Liver (tissue), 9 donors: ENCODE data around the gene ATP5IF1. TPM values are rescaled to one million over a fixed set of nuclear protein-coding genes. Genes with fewer than 3 reads are reported as not detected.

Source experiments
- DNase-seq: peaks from one replicate; pipeline ENCODE4 v3.0.0-alpha.2; 2017; ENCODE audit warnings: low spot score
- H3K27ac ChIP-seq, 2 donors: one replicate each; pipeline ENCODE4 v1.7.0; 2013; ENCODE audit warnings: inconsistent platforms in 2 of 2, low read length in 2 of 2, control low read depth in 1 of 2, low read depth in 1 of 2, mild to moderate bottlenecking in 1 of 2
- H3K27me3 ChIP-seq, 4 donors: one replicate each; pipeline versions ENCODE4 v1.6.1 to v1.7.0; 2013; ENCODE audit warnings: low read length in 3 of 4, inconsistent platforms in 1 of 4, mild to moderate bottlenecking in 1 of 4, moderate library complexity in 1 of 4; ENCODE audit not compliant: control insufficient read depth in 4 of 4, insufficient read depth in 4 of 4
- H3K36me3 ChIP-seq, 4 donors: one replicate each; pipeline versions ENCODE4 v1.6.1 to v1.7.0; 2013; ENCODE audit warnings: low read length in 3 of 4, mild to moderate bottlenecking in 3 of 4, low read depth in 1 of 4, moderate library complexity in 1 of 4; ENCODE audit not compliant: control insufficient read depth in 4 of 4, insufficient read depth in 3 of 4
- H3K4me1 ChIP-seq, 4 donors: one replicate each; pipeline versions ENCODE4 v1.6.1 to v1.7.0; 2013; ENCODE audit warnings: low read length in 3 of 4, mild to moderate bottlenecking in 3 of 4, moderate library complexity in 1 of 4; ENCODE audit not compliant: control insufficient read depth in 4 of 4, insufficient read depth in 4 of 4
- H3K4me3 ChIP-seq, 3 donors: one replicate each; pipeline versions ENCODE4 v1.6.1 to v1.7.0; 2013; ENCODE audit warnings: low read length in 3 of 3, control low read depth in 1 of 3, low read depth in 1 of 3, mild to moderate bottlenecking in 1 of 3
- H3K9ac ChIP-seq, 2 donors: one replicate each; pipeline ENCODE4 v1.7.0; 2013; ENCODE audit warnings: low read length in 2 of 2, mild to moderate bottlenecking in 2 of 2, moderate library complexity in 2 of 2, control low read depth in 1 of 2, low read depth in 1 of 2
- H3K9me3 ChIP-seq, 4 donors: one replicate each; pipeline versions ENCODE4 v1.6.1 to v1.7.0; 2013; ENCODE audit warnings: low read length in 3 of 4; ENCODE audit not compliant: control insufficient read depth in 4 of 4
- EGR1 ChIP-seq, 2 donors: IDR thresholded peaks; 2 replicates each; pipeline ENCODE4 v1.6.1; 2016 to 2018; ENCODE audit warnings: antibody characterized with exemption in 2 of 2, low read depth in 2 of 2
- FOXA1 ChIP-seq: IDR thresholded peaks from 2 replicates; pipeline ENCODE4 v1.6.1; 2016; ENCODE audit warnings: antibody characterized with exemption
- FOXA2 ChIP-seq: IDR thresholded peaks from 2 replicates; pipeline ENCODE4 v1.6.1; 2016; ENCODE audit warnings: antibody characterized with exemption
- GABPA ChIP-seq, 2 donors: IDR thresholded peaks in 1 of 2; conservative IDR thresholded peaks in 1 of 2; 2 replicates each; pipeline ENCODE4 v1.6.1; 2016; ENCODE audit warnings: antibody characterized with exemption in 2 of 2, mild to moderate bottlenecking in 1 of 2, moderate library complexity in 1 of 2
- HNF4A ChIP-seq, 2 donors: conservative IDR thresholded peaks; 2 replicates each; pipeline ENCODE4 v1.6.1; 2016; ENCODE audit warnings: antibody characterized with exemption in 2 of 2, mild to moderate bottlenecking in 2 of 2
- NR2F2 ChIP-seq: IDR thresholded peaks from 2 replicates; pipeline ENCODE4 v1.6.1; 2016; ENCODE audit warnings: antibody characterized with exemption
- RAD21 ChIP-seq, 2 donors: IDR thresholded peaks; 2 replicates each; pipeline ENCODE4 v1.6.1; 2016; ENCODE audit warnings: antibody characterized with exemption in 2 of 2, mild to moderate bottlenecking in 2 of 2
- TAF1 ChIP-seq: conservative IDR thresholded peaks from 2 replicates; pipeline ENCODE4 v1.6.1; 2016; ENCODE audit warnings: antibody characterized with exemption, mild to moderate bottlenecking
- YY1 ChIP-seq: IDR thresholded peaks from 2 replicates; pipeline ENCODE4 v1.6.1; 2016; ENCODE audit warnings: antibody characterized with exemption, mild to moderate bottlenecking
- WGBS: extraction: QIAGEN DNeasy Blood & Tissue Kit; methylation state at CpG from one replicate; pipeline ENCODE4 v1.1.7; 2013; 5-methylcytosine and 5-hydroxymethylcytosine counted together
- polyA plus RNA-seq, 2 donors: library from polyadenylated mRNA; stranded (reverse) in 1 of 2; unstranded in 1 of 2; fragments of 200-250 nt in 1 of 2; fragments of >200 nt in 1 of 2; fragmentation: Nextera tagmentation in 1 of 2; extraction: Ambion mirVana in 1 of 2; gene quantifications; one replicate each; pipeline versions ENCODE4 v1.2.1 to v1.2.3, GENCODE V29; 2013 to 2015
- total RNA-seq, 2 donors: library from RNA; depleted of rRNA; stranded (reverse); fragments of >200 nt; gene quantifications; one replicate each; pipeline ENCODE4 v1.2.3, GENCODE V29; 2014
- TF ChIP-seq, protein P1 (sequence below): IDR thresholded peaks from 2 replicates; pipeline ENCODE4 v1.6.1; 2016; ENCODE audit warnings: antibody characterized with exemption
- TF ChIP-seq, protein P2 (sequence below): IDR thresholded peaks from 2 replicates; pipeline ENCODE4 v1.6.1; 2016; ENCODE audit warnings: antibody characterized with exemption
- TF ChIP-seq, protein P3 (sequence below): fragments of 150-350 bp; IDR thresholded peaks from 2 replicates; pipeline ENCODE4 v1.5.1; 2017; ENCODE audit warnings: improper control_type of control experiment, low read depth, low read length; ENCODE audit not compliant: missing input control
- TF ChIP-seq, protein P4 (sequence below): IDR thresholded peaks from 2 replicates; pipeline ENCODE4 v1.6.1; 2016; ENCODE audit warnings: antibody characterized with exemption
- TF ChIP-seq, protein P5 (sequence below): IDR thresholded peaks from 2 replicates; pipeline ENCODE4 v1.6.1; 2016; ENCODE audit warnings: antibody characterized with exemption, mild to moderate bottlenecking
- donor health status: healthy.
- donor health status: healthy.
- donor health status: healthy.
- donor health status: healthy.
- donor health status: healthy.

The ATP5IF1 gene
- total and polyA plus RNA-seq, 4 donors = 136 to 456 (median 168) TPM

DNA sequence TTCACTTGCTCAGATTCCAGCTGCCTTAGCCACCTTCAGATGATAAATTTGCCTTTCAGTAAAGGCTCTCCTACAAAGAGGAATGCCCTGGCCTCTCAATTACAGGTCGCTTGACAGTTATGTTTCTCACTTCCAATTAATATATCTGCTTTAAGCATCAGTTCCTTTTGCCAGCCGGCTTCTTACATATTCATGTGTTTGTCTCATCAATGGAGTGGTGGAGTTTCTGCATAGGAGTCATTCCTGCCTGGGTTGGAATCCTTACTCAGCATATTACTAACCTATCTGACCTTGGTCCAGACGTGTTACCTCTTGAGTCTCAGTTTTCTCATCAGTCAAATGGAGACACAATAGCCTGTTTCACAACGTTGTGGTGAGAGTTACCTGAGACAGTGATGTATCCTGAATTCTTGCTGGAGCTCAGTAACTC is 14.0 kb downstream of the ATP5IF1 start:
- H3K27ac ChIP-seq = peak overlapping the region; percentile 73 to 82
- H3K27me3 ChIP-seq = no peaks in the 10 kb centered on the region
- no peak overlapping the region for H3K4me3 ChIP-seq
- no peak for DNase-seq
- WGBS = 34% methylated on average over 4 of the region's 4 CpGs
- no peaks in the 10 kb centered on the region for H3K36me3 ChIP-seq
- peaks cover 6 to 54% (median 43%) of the 10 kb centered on the region in 4 donors for H3K4me1 ChIP-seq
- H3K9ac ChIP-seq = no peak overlapping the region
- TF ChIP-seq EGR1 (IDR thresholded peaks at IDR 0.05; ENCODE audit: low read depth in 2 of 2) = no peak
- TF ChIP-seq, protein P1, sequence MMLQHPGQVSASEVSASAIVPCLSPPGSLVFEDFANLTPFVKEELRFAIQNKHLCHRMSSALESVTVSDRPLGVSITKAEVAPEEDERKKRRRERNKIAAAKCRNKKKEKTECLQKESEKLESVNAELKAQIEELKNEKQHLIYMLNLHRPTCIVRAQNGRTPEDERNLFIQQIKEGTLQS = no peak
- TF ChIP-seq YY1 = no peak
- peak in 1 of 2 donors; percentile 3 for TF ChIP-seq HNF4A (conservative IDR thresholded peaks at IDR 0.05)
- TF ChIP-seq, protein P2, sequence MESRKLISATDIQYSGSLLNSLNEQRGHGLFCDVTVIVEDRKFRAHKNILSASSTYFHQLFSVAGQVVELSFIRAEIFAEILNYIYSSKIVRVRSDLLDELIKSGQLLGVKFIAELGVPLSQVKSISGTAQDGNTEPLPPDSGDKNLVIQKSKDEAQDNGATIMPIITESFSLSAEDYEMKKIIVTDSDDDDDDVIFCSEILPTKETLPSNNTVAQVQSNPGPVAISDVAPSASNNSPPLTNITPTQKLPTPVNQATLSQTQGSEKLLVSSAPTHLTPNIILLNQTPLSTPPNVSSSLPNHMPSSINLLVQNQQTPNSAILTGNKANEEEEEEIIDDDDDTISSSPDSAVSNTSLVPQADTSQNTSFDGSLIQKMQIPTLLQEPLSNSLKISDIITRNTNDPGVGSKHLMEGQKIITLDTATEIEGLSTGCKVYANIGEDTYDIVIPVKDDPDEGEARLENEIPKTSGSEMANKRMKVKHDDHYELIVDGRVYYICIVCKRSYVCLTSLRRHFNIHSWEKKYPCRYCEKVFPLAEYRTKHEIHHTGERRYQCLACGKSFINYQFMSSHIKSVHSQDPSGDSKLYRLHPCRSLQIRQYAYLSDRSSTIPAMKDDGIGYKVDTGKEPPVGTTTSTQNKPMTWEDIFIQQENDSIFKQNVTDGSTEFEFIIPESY = no peak
- H3K9me3 ChIP-seq = no peaks in the 10 kb centered on the region

DNA sequence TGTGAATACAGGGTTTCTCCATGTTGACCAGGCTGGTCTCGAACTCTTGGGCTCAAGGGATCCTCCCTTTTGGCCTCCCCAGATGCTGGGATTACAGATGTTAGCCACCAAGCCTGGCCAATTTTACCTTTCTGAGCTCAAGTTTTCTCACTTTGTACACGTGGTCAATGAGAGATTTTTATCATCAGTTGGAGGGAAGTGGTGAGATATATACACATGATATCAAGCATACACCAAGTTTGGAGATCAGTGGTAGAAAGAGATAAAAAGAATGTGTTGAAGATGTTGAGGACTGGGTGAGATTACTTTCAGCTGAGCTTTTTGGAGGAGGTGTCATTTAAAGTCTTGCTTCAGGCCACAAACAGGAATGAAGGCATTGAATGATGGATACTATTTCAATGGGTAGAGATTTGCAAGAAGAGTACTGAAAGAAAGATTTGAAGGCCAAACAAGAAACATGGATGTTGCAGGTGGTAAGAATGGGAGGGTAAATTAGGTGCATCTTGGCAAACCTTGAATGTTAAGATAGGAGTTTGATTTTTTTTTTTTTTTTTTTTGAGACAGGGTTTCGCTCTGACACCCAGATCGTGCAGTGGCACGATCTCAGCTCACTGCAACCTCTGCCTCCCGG is 20.4 kb downstream of the ATP5IF1 start:
- Histone ChIP-seq H3K36me3 (no peaks in the 10 kb centered on the region), H3K27me3 (no peaks in the 10 kb centered on the region), H3K9me3 (no peaks in the 10 kb centered on the region), H3K4me1 (peaks cover 0 to 28% (median 16%) of the 10 kb centered on the region in 4 donors), H3K9ac (no peak overlapping the region), H3K27ac (no peak overlapping the region), H3K4me3 (no peak overlapping the region)
- DNase-seq = no peak
- TF ChIP-seq NR2F2 = no peak
- TF ChIP-seq, protein P3, sequence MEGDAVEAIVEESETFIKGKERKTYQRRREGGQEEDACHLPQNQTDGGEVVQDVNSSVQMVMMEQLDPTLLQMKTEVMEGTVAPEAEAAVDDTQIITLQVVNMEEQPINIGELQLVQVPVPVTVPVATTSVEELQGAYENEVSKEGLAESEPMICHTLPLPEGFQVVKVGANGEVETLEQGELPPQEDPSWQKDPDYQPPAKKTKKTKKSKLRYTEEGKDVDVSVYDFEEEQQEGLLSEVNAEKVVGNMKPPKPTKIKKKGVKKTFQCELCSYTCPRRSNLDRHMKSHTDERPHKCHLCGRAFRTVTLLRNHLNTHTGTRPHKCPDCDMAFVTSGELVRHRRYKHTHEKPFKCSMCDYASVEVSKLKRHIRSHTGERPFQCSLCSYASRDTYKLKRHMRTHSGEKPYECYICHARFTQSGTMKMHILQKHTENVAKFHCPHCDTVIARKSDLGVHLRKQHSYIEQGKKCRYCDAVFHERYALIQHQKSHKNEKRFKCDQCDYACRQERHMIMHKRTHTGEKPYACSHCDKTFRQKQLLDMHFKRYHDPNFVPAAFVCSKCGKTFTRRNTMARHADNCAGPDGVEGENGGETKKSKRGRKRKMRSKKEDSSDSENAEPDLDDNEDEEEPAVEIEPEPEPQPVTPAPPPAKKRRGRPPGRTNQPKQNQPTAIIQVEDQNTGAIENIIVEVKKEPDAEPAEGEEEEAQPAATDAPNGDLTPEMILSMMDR = no peak
- TF ChIP-seq, protein P2 = no peak
- TF ChIP-seq YY1 = no peak
- TF ChIP-seq TAF1 = no peak
- TF ChIP-seq, protein P4, sequence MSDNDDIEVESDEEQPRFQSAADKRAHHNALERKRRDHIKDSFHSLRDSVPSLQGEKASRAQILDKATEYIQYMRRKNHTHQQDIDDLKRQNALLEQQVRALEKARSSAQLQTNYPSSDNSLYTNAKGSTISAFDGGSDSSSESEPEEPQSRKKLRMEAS = no peak
- TF ChIP-seq FOXA1 = no peak
- TF ChIP-seq, protein P5, sequence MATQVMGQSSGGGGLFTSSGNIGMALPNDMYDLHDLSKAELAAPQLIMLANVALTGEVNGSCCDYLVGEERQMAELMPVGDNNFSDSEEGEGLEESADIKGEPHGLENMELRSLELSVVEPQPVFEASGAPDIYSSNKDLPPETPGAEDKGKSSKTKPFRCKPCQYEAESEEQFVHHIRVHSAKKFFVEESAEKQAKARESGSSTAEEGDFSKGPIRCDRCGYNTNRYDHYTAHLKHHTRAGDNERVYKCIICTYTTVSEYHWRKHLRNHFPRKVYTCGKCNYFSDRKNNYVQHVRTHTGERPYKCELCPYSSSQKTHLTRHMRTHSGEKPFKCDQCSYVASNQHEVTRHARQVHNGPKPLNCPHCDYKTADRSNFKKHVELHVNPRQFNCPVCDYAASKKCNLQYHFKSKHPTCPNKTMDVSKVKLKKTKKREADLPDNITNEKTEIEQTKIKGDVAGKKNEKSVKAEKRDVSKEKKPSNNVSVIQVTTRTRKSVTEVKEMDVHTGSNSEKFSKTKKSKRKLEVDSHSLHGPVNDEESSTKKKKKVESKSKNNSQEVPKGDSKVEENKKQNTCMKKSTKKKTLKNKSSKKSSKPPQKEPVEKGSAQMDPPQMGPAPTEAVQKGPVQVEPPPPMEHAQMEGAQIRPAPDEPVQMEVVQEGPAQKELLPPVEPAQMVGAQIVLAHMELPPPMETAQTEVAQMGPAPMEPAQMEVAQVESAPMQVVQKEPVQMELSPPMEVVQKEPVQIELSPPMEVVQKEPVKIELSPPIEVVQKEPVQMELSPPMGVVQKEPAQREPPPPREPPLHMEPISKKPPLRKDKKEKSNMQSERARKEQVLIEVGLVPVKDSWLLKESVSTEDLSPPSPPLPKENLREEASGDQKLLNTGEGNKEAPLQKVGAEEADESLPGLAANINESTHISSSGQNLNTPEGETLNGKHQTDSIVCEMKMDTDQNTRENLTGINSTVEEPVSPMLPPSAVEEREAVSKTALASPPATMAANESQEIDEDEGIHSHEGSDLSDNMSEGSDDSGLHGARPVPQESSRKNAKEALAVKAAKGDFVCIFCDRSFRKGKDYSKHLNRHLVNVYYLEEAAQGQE = no peak
- no peak for TF ChIP-seq FOXA2
- TF ChIP-seq, protein P1 = no peak
- no peak for TF ChIP-seq RAD21 (IDR thresholded peaks at IDR 0.05)
- no peak for TF ChIP-seq GABPA (IDR thresholded peaks at IDR 0.05 in 1 of 2, conservative IDR thresholded peaks at IDR 0.05 in 1 of 2)
- TF ChIP-seq EGR1 (IDR thresholded peaks at IDR 0.05; ENCODE audit: low read depth in 2 of 2) = no peak
- WGBS = 86% methylated on average over 6 of the region's 6 CpGs
